Measurements from ENCODE around the gene NECAB3. TPM values are rescaled to one million over a fixed set of nuclear protein-coding genes. Genes with fewer than 3 reads are reported as not detected.
A peak's percentile ranks its signal among the peaks of the same experiment; 100 is the strongest.

Gene NECAB3
- total RNA-seq, 1 donor from 2014 or later, result 19.2 TPM

- Mint-ChIP-seq H3K4me1 (peaks cover 43% of the 10 kb centered on the region), H3K4me3 (no peak overlapping the region), H3K36me3 (peaks cover 5% of the 10 kb centered on the region), H3K9me3 (no peaks in the 10 kb centered on the region), H3K27ac (no peak overlapping the region), H3K27me3 (ENCODE audit: insufficient read depth, low read depth) (peaks cover 5% of the 10 kb centered on the region)
- TF ChIP-seq EZH2phosphoT487 (IDR thresholded peaks at IDR 0.05) (no peak), EZH2 (IDR thresholded peaks at IDR 0.05) (no peak), CTCF (IDR thresholded peaks at IDR 0.05) (no peak)
- Histone ChIP-seq H3K9ac (no peak overlapping the region), H3K27me3 (no peaks in the 10 kb centered on the region), H3F3A (ENCODE audit: low read depth) (peaks cover 27% of the 10 kb centered on the region), H3K4me2 (no peak overlapping the region), H3K9me3 (ENCODE audit: low read depth) (no peaks in the 10 kb centered on the region), H3K36me3 (no peaks in the 10 kb centered on the region), H3K4me3 (no peak overlapping the region), H3K27ac (no peak overlapping the region), H4K20me1 (ENCODE audit: low read depth) (peaks cover 80% of the 10 kb centered on the region), H2AFZ (replicated peaks) (no peak overlapping the region), H3K4me1 (peaks cover 16% of the 10 kb centered on the region), H3K79me2 (ENCODE audit: low read depth) (peaks cover 22% of the 10 kb centered on the region)
- DNase-seq (ENCODE audit: low spot score), result no peak
Observed at GRCh38 chr20:33677991-33678702, 3.9 kb upstream of the NECAB3 start.

- Histone ChIP-seq H3F3A (ENCODE audit: low read depth) (peaks cover 27% of the 10 kb centered on the region), H3K36me3 (no peaks in the 10 kb centered on the region), H3K27me3 (no peaks in the 10 kb centered on the region), H2AFZ (replicated peaks) (no peak overlapping the region), H3K4me1 (peaks cover 23% of the 10 kb centered on the region), H3K4me3 (no peak overlapping the region), H3K4me2 (no peak overlapping the region), H4K20me1 (ENCODE audit: low read depth) (peaks cover 68% of the 10 kb centered on the region), H3K79me2 (ENCODE audit: low read depth) (peaks cover 10% of the 10 kb centered on the region), H3K9me3 (ENCODE audit: low read depth) (no peaks in the 10 kb centered on the region), H3K9ac (no peak overlapping the region), H3K27ac (no peak overlapping the region)
- no peak for TF ChIP-seq EZH2 (IDR thresholded peaks at IDR 0.05)
- TF ChIP-seq EZH2phosphoT487 (IDR thresholded peaks at IDR 0.05), result no peak
- TF ChIP-seq CTCF (IDR thresholded peaks at IDR 0.05), result no peak
- Mint-ChIP-seq H3K9me3 (no peaks in the 10 kb centered on the region), H3K36me3 (peaks cover 5% of the 10 kb centered on the region), H3K27me3 (ENCODE audit: insufficient read depth, low read depth) (peaks cover 8% of the 10 kb centered on the region), H3K4me3 (peak overlapping the region; percentile 21), H3K27ac (no peak overlapping the region), H3K4me1 (peaks cover 43% of the 10 kb centered on the region)
- no peak for DNase-seq (ENCODE audit: low spot score)
Observed at GRCh38 chr20:33676652-33677645, 2.7 kb upstream of the NECAB3 start.

GRCh38 chr20:33676121-33676520, 1.9 kb upstream of the NECAB3 start:
- TF ChIP-seq EZH2 (IDR thresholded peaks at IDR 0.05) (no peak), EZH2phosphoT487 (IDR thresholded peaks at IDR 0.05) (no peak), CTCF (IDR thresholded peaks at IDR 0.05) (no peak)
- Mint-ChIP-seq H3K36me3 (peaks cover 7% of the 10 kb centered on the region), H3K4me1 (peaks cover 43% of the 10 kb centered on the region), H3K27ac (no peak overlapping the region), H3K4me3 (peak overlapping the region; percentile 21), H3K9me3 (no peaks in the 10 kb centered on the region), H3K27me3 (ENCODE audit: insufficient read depth, low read depth) (peaks cover 8% of the 10 kb centered on the region)
- Histone ChIP-seq H3K27ac (no peak overlapping the region), H3K4me2 (no peak overlapping the region), H2AFZ (replicated peaks) (no peak overlapping the region), H3K9ac (no peak overlapping the region), H3F3A (ENCODE audit: low read depth) (peaks cover 27% of the 10 kb centered on the region), H3K79me2 (ENCODE audit: low read depth) (peaks cover 2% of the 10 kb centered on the region), H3K36me3 (no peaks in the 10 kb centered on the region), H3K4me1 (peaks cover 23% of the 10 kb centered on the region), H3K27me3 (no peaks in the 10 kb centered on the region), H3K4me3 (no peak overlapping the region), H4K20me1 (ENCODE audit: low read depth) (peaks cover 60% of the 10 kb centered on the region), H3K9me3 (ENCODE audit: low read depth) (no peaks in the 10 kb centered on the region)
- DNase-seq (ENCODE audit: low spot score), result no peak
